K562 (cell line): ENCODE results near the gene CTCFL. TPM values are rescaled to one million over a fixed set of nuclear protein-coding genes. Genes with fewer than 3 reads are reported as not detected.

Source experiments
- ATF2 ChIP-seq: sonication (generic); formaldehyde crosslinking; IDR thresholded peaks from 2 replicates; pipeline ENCODE4 v1.8.1; 2022; ENCODE audit warnings: missing genetic modification reagents
- HDAC2 ChIP-seq: fragments of 450-650 bp; IDR thresholded peaks from 2 replicates; pipeline ENCODE4 v1.6.1; 2016; ENCODE audit warnings: mild to moderate bottlenecking
- HMGXB4 ChIP-seq: sonication (generic); formaldehyde crosslinking; IDR thresholded peaks from 2 replicates; pipeline ENCODE4 v1.8.1; 2023; ENCODE audit warnings: mild to moderate bottlenecking, missing genetic modification reagents
- ILF3 ChIP-seq: fragments of 450-650 bp; IDR thresholded peaks from 2 replicates; pipeline ENCODE4 v1.6.1; 2018; ENCODE audit warnings: antibody characterized with exemption, mild to moderate bottlenecking, moderate library complexity, borderline replicate concordance
- PBX2 ChIP-seq, 2 experiments: IDR thresholded peaks in 1 of 2; conservative IDR thresholded peaks in 1 of 2; 2 replicates each; pipeline ENCODE4 v1.6.1; 2016; ENCODE audit warnings: low read depth in 2 of 2, mild to moderate bottlenecking in 1 of 2, missing compliant biosample characterization in 1 of 2, missing genetic modification characterization in 1 of 2, moderate library complexity in 1 of 2
- RNF219 ChIP-seq: fragments of 250-450 bp; sonication (Bioruptor Pico); IDR thresholded peaks from 2 replicates; pipeline ENCODE4 v1.5.0; 2022; ENCODE audit warnings: mild to moderate bottlenecking
- SIX5 ChIP-seq, 2 experiments: IDR thresholded peaks; 2 replicates each; pipeline ENCODE4 v1.6.1; 2011; ENCODE audit warnings: low read length in 2 of 2, borderline replicate concordance in 1 of 2, low read depth in 1 of 2, mild to moderate bottlenecking in 1 of 2, moderate library complexity in 1 of 2; ENCODE audit not compliant: insufficient read depth in 1 of 2
- SMARCB1 ChIP-seq: IDR thresholded peaks from 2 replicates; pipeline ENCODE4 v1.6.1; 2011; ENCODE audit warnings: improper control_type of control experiment, low read depth; ENCODE audit not compliant: insufficient read length
- SREBF2 ChIP-seq: sonication (generic); formaldehyde crosslinking; IDR thresholded peaks from 2 replicates; pipeline ENCODE4 v1.4.0; 2020; ENCODE audit warnings: mild to moderate bottlenecking, missing genetic modification reagents
- TCF15 ChIP-seq: fragments of 250-450 bp; sonication (Bioruptor Pico); IDR thresholded peaks from 2 replicates; pipeline ENCODE4 v1.8.0; 2022; ENCODE audit warnings: moderate library complexity, mild to moderate bottlenecking, inconsistent platforms
- ZC3H8 ChIP-seq: fragments of 450-650 bp; IDR thresholded peaks from 2 replicates; pipeline ENCODE4 v1.6.1; 2017
- ZNF212 ChIP-seq: fragments of 450-650 bp; formaldehyde crosslinking; IDR thresholded peaks from 2 replicates; pipeline ENCODE4 v1.4.0; 2020; ENCODE audit warnings: mild to moderate bottlenecking
- ZNF217 ChIP-seq: sonication (generic); formaldehyde crosslinking; IDR thresholded peaks from 2 replicates; pipeline ENCODE4 v1.8.0; 2022; ENCODE audit warnings: mild to moderate bottlenecking, missing genetic modification reagents
- ZNF384 ChIP-seq: IDR thresholded peaks from 2 replicates; pipeline ENCODE4 v1.6.1; 2012; ENCODE audit warnings: low read depth, low read length, improper control_type of control experiment
- ZNF431 ChIP-seq: sonication (generic); formaldehyde crosslinking; IDR thresholded peaks from 2 replicates; pipeline ENCODE4 v1.8.0; 2022; ENCODE audit warnings: mild to moderate bottlenecking, missing genetic modification reagents
- ZNF511 ChIP-seq: sonication (generic); formaldehyde crosslinking; IDR thresholded peaks from 2 replicates; pipeline ENCODE4 v1.8.0; 2022; ENCODE audit warnings: mild to moderate bottlenecking, missing genetic modification reagents
- polyA plus RNA-seq, 8 experiments: library from polyadenylated mRNA; depleted of rRNA in 4 of 8; stranded (reverse) in 5 of 8; unstranded in 3 of 8; fragments of >200 nt; fragmentation: Nextera tagmentation in 2 of 8; fragmentation: Illumina TruSeq in 1 of 8; extraction: Ambion mirVana in 2 of 8; extraction: Trizol in 1 of 8; gene quantifications; 2 replicates each; pipeline versions ENCODE4 v1.2.1 to v1.2.3, GENCODE V29; 2011 to 2014; ENCODE audit warnings: inconsistent platforms in 1 of 8, missing spikeins in 1 of 8
- total RNA-seq, 7 experiments: library from RNA; depleted of rRNA in 6 of 7; stranded (reverse); fragments of >200 nt in 6 of 7; fragmentation: Illumina TruSeq in 2 of 7; extraction: Trizol in 2 of 7; gene quantifications; 2 replicates each; pipeline versions ENCODE4 v1.2.1 to v1.2.3, GENCODE V29; 2011 to 2021; ENCODE audit warnings: low replicate concordance in 1 of 7

Gene CTCFL
- total and polyA plus RNA-seq, 9 of the 15 experiments (the other 6 are each of a cell fraction or from before 2014, with no cell fraction given) = 42.4 to 188 (median 111) TPM

- no peak for TF ChIP-seq HMGXB4 (CRISPR knock-in tag)
- peak; percentile 98 for TF ChIP-seq HDAC2
- TF ChIP-seq ZC3H8 = no peak
- TF ChIP-seq ZNF431 (CRISPR knock-in tag) = no peak; the same call in none of the 2 replicates
- no peak for TF ChIP-seq PBX2 (CRISPR knock-in tag; IDR thresholded peaks at IDR 0.05; ENCODE audit: low read depth)
- peak; percentile 40; the same call in 1 of the 2 replicates for TF ChIP-seq PBX2 (tag; conservative IDR thresholded peaks at IDR 0.05; ENCODE audit: low read depth)
- peak; percentile 63; the same call in 1 of the 2 replicates for TF ChIP-seq ZNF511 (CRISPR knock-in tag)
- TF ChIP-seq SMARCB1 = no peak
- TF ChIP-seq ZNF217 (CRISPR knock-in tag) = no peak
- TF ChIP-seq ATF2 = no peak
- no peak for TF ChIP-seq SIX5 (IDR thresholded peaks at IDR 0.05; ENCODE audit: borderline replicate concordance in 1 of 2, insufficient read depth in 1 of 2, low read depth in 1 of 2, low read length in 2 of 2)
- no peak for TF ChIP-seq ILF3
- 0 out of 2 replicates have a peak, but pooled peaks have one; percentile 74 for TF ChIP-seq SREBF2 (CRISPR knock-in tag)
- TF ChIP-seq ZNF384 = no peak
- no peak for TF ChIP-seq RNF219 (CRISPR knock-in tag)
- TF ChIP-seq TCF15 (CRISPR knock-in tag) = no peak
- no peak for TF ChIP-seq ZNF212 (CRISPR knock-in tag)
These were observed 72.9 kb downstream of the CTCFL start (continued) for GRCh38 chr20:57451795-57452661.
